GM21447 (cell line): ENCODE results near the gene MED9.

ENCODE experiments used
- ATAC-seq: cut with Tn5 transposase; IDR thresholded peaks from one replicate; pipeline ENCODE4 v1.9.1; 2021; ENCODE audit not compliant: unreplicated experiment

MED9 gene

GRCh38 chr17:17487998-17488397 is 11.2 kb downstream of the MED9 start:
- ATAC-seq, result no peak

- no peak for ATAC-seq
Measured at GRCh38 chr17:17491031-17491471, 14.3 kb downstream of the MED9 start.

- no peak for ATAC-seq
Measured at GRCh38 chr17:17491546-17491988, 14.8 kb downstream of the MED9 start.

GRCh38 chr17:17492085-17492484 is 15.3 kb downstream of the MED9 start:
- no peak for ATAC-seq

- ATAC-seq, result no peak
Measured at GRCh38 chr17:17492571-17492970, 15.8 kb downstream of the MED9 start.

GRCh38 chr17:17493249-17493985 is 16.6 kb downstream of the MED9 start:
- ATAC-seq, result no peak

- no peak for ATAC-seq
Measured at GRCh38 chr17:17493986-17494466, 17.2 kb downstream of the MED9 start.

GRCh38 chr17:17494499-17494869 is 17.7 kb downstream of the MED9 start:
- ATAC-seq, result no peak

GRCh38 chr17:17494870-17495535 is 18.2 kb downstream of the MED9 start:
- no peak for ATAC-seq

- no peak for ATAC-seq
Measured at GRCh38 chr17:17495536-17496188, 18.9 kb downstream of the MED9 start.

GRCh38 chr17:17496189-17497064 is 19.6 kb downstream of the MED9 start, which contains the start of gene RASD1:
Gene RASD1 (minus strand): TSS chr17:17496395. CDS start chr17:17496181, 214 bp downstream.
- peak; percentile 62 for ATAC-seq

GRCh38 chr17:17497065-17497844 is 20.5 kb downstream of the MED9 start:
- no peak for ATAC-seq

GRCh38 chr17:17497845-17498520 is 21.2 kb downstream of the MED9 start:
- no peak for ATAC-seq

GRCh38 chr17:17498606-17499301 is 22.0 kb downstream of the MED9 start:
- ATAC-seq, result no peak

GRCh38 chr17:17499402-17500145 is 22.8 kb downstream of the MED9 start:
- no peak for ATAC-seq

- no peak for ATAC-seq
Measured at GRCh38 chr17:17500999-17501605, 24.3 kb downstream of the MED9 start.

GRCh38 chr17:17502741-17503565 is 26.2 kb downstream of the MED9 start:
- no peak for ATAC-seq
